Tibial nerve (tissue), 4 donors: Measurements from ENCODE around the gene RTN3. TPM values are rescaled to one million over a fixed set of nuclear protein-coding genes. Genes with fewer than 3 reads are reported as not detected.

Experiments
- DNase-seq, 2 donors: peaks; one replicate each; pipeline ENCODE4 v3.0.0-alpha.2; 2019; ENCODE audit warnings: low spot score in 2 of 2
- H3K27ac ChIP-seq, 4 donors: fragments of 200-600 bp; sonication (generic) in 3 of 4; one replicate each; pipeline ENCODE4 v1.5.1; 2017 to 2019; ENCODE audit warnings: mild to moderate bottlenecking in 1 of 4
- H3K27me3 ChIP-seq, 2 donors: fragments of 200-600 bp; sonication (generic) in 1 of 2; one replicate each; pipeline versions ENCODE4 v1.5.1 to v1.6.0; 2017 to 2019
- H3K36me3 ChIP-seq, 3 donors: fragments of 200-600 bp; sonication (generic); one replicate each; pipeline ENCODE4 v1.5.1; 2018 to 2019
- H3K4me1 ChIP-seq, 4 donors: fragments of 200-600 bp; sonication (generic) in 3 of 4; one replicate each; pipeline ENCODE4 v1.5.1; 2017 to 2019
- H3K4me3 ChIP-seq, 4 donors: fragments of 200-600 bp; sonication (generic) in 3 of 4; one replicate each; pipeline ENCODE4 v1.5.1; 2017 to 2019; ENCODE audit warnings: mild to moderate bottlenecking in 1 of 4, moderate library complexity in 1 of 4
- H3K9me3 ChIP-seq, 4 donors: fragments of 200-600 bp; sonication (generic) in 3 of 4; one replicate each; pipeline ENCODE4 v1.5.1; 2017 to 2019
- EP300 ChIP-seq, 2 donors: sonication (generic); formaldehyde crosslinking; IDR thresholded peaks; one replicate each; pipeline ENCODE4 v1.6.1; 2017; ENCODE audit warnings: antibody characterized with exemption in 2 of 2, mild to moderate bottlenecking in 1 of 2
- POLR2A ChIP-seq, 2 donors: fragments of 450-650 bp; IDR thresholded peaks; one replicate each; pipeline ENCODE4 v1.6.1; 2017; ENCODE audit warnings: antibody characterized with exemption in 2 of 2, mild to moderate bottlenecking in 2 of 2, moderate library complexity in 2 of 2
- WGBS, 2 donors: methylation state at CpG; one replicate each; pipeline ENCODE4 v1.1.5; 2018; 5-methylcytosine and 5-hydroxymethylcytosine counted together
- total RNA-seq, 4 donors: library from RNA; depleted of rRNA; stranded (reverse); fragments of >200 nt; gene quantifications; one replicate each; pipeline ENCODE4 v1.1.0, GENCODE V29; 2016
- TF ChIP-seq, protein P1 (sequence below), 5 experiments: fragments of 200-600 bp in 3 of 5; fragments of 450-650 bp in 2 of 5; sonication (generic) in 3 of 5; IDR thresholded peaks; one replicate each; pipeline ENCODE4 v1.5.1; 2016 to 2019; ENCODE audit warnings: antibody characterized with exemption in 5 of 5, mild to moderate bottlenecking in 3 of 5, moderate library complexity in 2 of 5

The RTN3 gene
- total RNA-seq, 4 donors from 2014 or later: 88.8 to 148 (median 116) TPM

DNA sequence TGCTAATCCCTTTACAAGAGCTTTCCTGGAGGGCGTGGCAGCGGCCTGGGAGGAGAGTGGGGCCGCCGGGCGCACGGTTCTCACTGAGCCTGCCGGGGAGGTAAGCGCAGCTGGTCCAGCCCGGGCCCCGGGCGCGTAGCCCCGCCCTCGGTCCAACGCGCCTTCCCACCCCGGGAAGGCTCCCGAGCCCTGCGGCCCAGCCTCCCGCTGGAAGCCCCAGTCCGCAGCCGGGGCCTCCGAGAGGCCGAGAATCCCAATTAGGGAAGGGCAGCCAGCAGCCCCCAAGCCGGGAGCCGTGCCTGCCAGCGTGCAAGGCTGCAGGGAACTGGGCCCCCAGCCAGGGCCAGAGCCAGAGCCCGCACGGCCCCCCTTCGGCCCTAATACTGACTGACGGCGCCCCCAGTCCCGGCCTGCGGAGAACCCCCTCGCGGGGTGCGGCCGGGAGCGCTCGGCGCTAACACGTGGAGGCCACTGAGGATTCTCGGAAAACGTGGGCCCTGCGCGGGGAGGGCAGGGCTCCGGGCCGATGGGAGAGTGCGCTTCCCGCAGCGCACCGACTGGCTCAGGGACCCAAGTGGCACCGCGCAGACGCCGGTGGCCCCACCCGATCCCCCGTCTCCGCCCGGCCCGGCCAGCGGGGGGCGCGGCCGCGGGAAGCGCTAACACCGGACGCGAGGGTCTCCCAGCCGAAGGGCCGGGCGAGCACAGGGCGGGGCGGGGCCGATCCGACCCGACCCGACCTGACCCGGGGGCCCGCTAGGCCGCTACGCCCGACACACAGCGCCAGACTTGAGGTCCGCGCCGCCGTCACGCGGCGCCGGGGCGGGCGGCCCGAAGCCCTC, 81.6 kb downstream of the RTN3 start:
- Histone ChIP-seq H3K36me3 (peaks cover 0 to 19% (median 0%) of the 10 kb centered on the region in 3 donors), H3K4me1 (peaks cover 0 to 58% (median 29%) of the 10 kb centered on the region in 4 donors), H3K9me3 (no peaks in the 10 kb centered on the region), H3K27ac (peak overlapping the region; percentile 41 to 92 (median 70)), H3K4me3 (peak overlapping the region; percentile 42 to 56 (median 45)), H3K27me3 (no peaks in the 10 kb centered on the region)
- DNase-seq: no peak
- WGBS, 2 donors: 17 to 38% methylated on average over 10 to 59 of the region's 96 CpGs
- TF ChIP-seq EP300 (IDR thresholded peaks at IDR 0.05): no peak
- TF ChIP-seq POLR2A (IDR thresholded peaks at IDR 0.05): no peak
- TF ChIP-seq, protein P1, sequence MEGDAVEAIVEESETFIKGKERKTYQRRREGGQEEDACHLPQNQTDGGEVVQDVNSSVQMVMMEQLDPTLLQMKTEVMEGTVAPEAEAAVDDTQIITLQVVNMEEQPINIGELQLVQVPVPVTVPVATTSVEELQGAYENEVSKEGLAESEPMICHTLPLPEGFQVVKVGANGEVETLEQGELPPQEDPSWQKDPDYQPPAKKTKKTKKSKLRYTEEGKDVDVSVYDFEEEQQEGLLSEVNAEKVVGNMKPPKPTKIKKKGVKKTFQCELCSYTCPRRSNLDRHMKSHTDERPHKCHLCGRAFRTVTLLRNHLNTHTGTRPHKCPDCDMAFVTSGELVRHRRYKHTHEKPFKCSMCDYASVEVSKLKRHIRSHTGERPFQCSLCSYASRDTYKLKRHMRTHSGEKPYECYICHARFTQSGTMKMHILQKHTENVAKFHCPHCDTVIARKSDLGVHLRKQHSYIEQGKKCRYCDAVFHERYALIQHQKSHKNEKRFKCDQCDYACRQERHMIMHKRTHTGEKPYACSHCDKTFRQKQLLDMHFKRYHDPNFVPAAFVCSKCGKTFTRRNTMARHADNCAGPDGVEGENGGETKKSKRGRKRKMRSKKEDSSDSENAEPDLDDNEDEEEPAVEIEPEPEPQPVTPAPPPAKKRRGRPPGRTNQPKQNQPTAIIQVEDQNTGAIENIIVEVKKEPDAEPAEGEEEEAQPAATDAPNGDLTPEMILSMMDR (IDR thresholded peaks at IDR 0.05): peak in 3 of 5 experiments; percentile 18 to 55 (median 26)

DNA sequence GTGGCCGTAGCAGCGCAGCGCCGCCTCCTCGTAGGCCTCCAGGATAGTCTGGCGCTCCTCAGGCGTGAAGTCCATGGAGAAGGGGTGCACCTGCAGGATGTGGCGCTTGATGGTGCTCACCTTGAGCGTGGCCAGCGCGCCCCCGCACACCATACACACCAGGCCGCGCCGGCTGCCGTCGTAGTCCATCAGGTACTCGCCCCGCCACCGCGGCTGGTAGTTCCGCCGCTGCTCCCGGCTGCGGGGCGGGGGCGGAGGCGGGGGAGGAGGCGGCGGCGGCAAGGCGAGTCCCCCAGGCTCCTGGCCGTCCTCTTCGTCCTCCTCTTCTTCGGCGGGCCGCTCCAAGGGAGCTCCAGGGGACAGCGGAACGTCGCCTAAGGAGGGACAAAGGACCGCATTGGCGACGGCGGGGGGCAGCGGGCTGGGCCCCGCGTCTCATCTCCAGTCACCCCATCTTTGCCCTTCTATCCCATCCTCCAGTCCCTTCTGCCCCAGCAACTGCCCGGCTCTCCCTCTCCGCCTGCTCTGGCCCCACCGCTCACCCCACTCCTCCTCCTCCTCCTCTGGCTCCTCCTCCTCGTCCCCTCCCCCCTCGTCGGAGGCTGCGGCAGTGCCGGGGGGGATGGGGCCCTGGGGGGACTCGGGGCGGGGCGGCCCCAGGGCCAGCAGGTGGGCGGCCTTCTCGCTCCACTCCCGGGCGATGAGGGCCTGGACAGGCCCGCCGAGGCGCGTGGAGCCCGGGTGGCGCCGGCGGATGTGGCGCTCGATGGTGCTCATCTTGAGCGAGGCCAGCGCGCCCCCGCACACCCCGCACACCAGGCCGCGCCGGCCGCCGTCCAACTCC, 82.4 kb downstream of the RTN3 start:
- Histone ChIP-seq H3K4me3 (peak overlapping the region; percentile 42 to 56 (median 45)), H3K9me3 (no peaks in the 10 kb centered on the region), H3K27ac (peak overlapping the region; percentile 41 to 92 (median 70)), H3K4me1 (peaks cover 0 to 58% (median 29%) of the 10 kb centered on the region in 4 donors), H3K27me3 (no peaks in the 10 kb centered on the region), H3K36me3 (peaks cover 0 to 12% (median 0%) of the 10 kb centered on the region in 3 donors)
- DNase-seq: peak in 1 of 2 donors; percentile 25
- TF ChIP-seq POLR2A (IDR thresholded peaks at IDR 0.05): no peak
- TF ChIP-seq, protein P1 (IDR thresholded peaks at IDR 0.05): no peak
- no peak for TF ChIP-seq EP300 (IDR thresholded peaks at IDR 0.05)
- WGBS, 2 donors: 61 to 62% methylated on average over 39 to 43 of the region's 82 CpGs

DNA sequence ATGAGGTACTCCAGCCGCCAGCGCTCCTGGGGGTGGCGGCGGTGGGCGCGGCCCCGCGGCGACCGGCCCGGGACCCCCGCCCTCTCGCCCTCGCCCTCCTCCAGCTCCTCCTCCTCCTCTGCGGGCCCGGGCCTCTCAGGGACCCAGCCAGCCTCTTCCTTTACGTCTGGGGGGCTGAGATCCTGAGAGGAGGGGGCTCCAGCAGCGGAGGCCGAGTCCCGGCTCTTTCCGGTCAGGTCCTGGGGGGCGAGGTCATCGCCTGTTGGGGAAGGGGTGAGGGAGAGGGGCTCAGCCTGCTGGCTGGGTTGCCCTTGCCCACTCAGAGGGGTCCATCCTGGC, 83.0 kb downstream of the RTN3 start:
- H3K4me1 ChIP-seq: peaks cover 0 to 61% (median 30%) of the 10 kb centered on the region in 4 donors
- no peaks in the 10 kb centered on the region for H3K27me3 ChIP-seq
- peak overlapping the region in 1 of 4 donors; percentile 56 for H3K4me3 ChIP-seq
- TF ChIP-seq EP300 (IDR thresholded peaks at IDR 0.05): no peak
- TF ChIP-seq, protein P1 (IDR thresholded peaks at IDR 0.05): no peak
- no peak for TF ChIP-seq POLR2A (IDR thresholded peaks at IDR 0.05)
- H3K27ac ChIP-seq: peak overlapping the region; percentile 41 to 92 (median 70)
- H3K36me3 ChIP-seq: peaks cover 0 to 9% (median 0%) of the 10 kb centered on the region in 3 donors
- no peak for DNase-seq
- WGBS, 2 donors: 69 to 92% methylated on average over 7 to 17 of the region's 23 CpGs
- no peaks in the 10 kb centered on the region for H3K9me3 ChIP-seq

DNA sequence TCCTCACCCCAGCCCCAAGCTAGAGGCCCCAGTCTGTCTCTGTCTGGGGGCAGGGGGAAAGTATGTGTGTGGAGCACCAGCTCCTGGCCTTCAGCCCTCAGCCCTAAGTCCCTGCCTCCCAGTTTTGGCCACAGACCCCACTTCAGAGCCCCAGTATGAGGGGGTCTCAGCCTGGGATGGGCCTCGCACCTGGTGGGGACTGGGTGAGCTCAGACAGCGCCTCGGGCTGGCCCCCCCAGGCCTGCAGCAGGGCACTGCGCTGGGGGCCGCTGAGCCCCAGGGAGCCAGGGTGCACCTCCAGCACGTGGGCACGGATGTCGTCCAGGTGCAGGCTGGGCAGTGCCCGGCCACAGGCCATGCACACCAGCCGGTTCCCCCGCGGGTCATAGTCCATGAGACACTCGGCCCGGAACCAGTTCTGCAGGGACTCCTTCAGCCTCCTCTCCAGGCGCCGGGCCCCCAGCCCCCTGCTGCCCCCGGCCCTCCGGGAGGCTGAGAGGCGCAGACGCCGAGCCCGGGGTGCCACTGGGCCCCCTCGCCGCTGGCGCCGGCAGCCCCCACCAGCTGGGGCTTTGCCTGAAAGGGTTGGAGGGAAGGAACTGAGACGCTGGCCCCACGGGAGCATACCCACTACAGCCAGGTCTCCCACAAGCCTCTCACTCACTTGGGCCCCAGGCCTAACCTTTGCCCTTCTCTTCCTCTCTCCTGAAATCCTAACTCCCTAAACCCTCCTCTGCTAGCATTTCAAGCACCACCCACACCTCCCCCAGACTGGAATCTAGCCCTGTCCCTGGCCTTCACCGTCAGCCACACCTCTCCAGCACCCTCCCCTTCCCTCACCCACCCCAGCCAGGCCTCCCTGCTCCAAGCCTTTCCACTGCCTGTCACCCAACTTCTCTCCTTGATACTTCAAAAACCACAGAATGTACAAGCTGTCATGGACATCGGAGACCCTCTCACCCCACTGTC, 83.7 kb downstream of the RTN3 start:
- H3K27ac ChIP-seq: peak overlapping the region in 3 of 4 donors; percentile 65 to 92 (median 74)
- H3K27me3 ChIP-seq: no peaks in the 10 kb centered on the region
- DNase-seq: no peak
- 65 to 73% methylated on average over 5 to 7 of the region's 30 CpGs for WGBS, 2 donors
- H3K9me3 ChIP-seq: no peaks in the 10 kb centered on the region
- H3K4me3 ChIP-seq: no peak overlapping the region
- peaks cover 0 to 67% (median 35%) of the 10 kb centered on the region in 4 donors for H3K4me1 ChIP-seq
- TF ChIP-seq POLR2A (IDR thresholded peaks at IDR 0.05) (no peak), EP300 (IDR thresholded peaks at IDR 0.05) (no peak)
- TF ChIP-seq, protein P1 (IDR thresholded peaks at IDR 0.05): no peak
- H3K36me3 ChIP-seq: peaks cover 0 to 7% (median 0%) of the 10 kb centered on the region in 3 donors
